ENCODE results near the gene USP3. TPM values are rescaled to one million over a fixed set of nuclear protein-coding genes. Genes with fewer than 3 reads are reported as not detected.

USP3 gene
- total and polyA plus RNA-seq, 10 of the 15 experiments (the other 5 are each of a cell fraction or from before 2014, with no cell fraction given), result 23.8 to 64.5 (median 50.3) TPM

DNA sequence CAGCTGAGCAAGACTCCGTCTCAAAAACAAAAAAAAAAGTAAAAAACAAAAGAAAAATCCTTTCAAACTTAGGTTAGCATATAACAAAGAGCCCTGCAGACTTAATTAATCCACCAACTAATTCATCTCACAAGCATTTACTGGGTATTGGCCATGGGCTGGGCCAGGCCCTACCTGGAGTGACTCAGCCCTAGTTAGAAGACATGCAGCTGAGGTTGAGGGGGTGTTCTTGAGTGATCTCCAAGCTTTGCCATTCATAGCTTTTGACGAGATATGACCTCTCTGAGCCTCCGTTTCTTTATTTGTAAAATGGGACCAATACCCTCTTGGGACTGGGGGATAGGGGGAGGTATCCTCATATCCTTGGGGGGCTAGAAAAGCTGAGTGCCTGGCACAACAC lies 100.6 kb downstream of the USP3 start:
- H2AFZ ChIP-seq (ENCODE audit: control insufficient read depth, low read depth, low read length), result no peak overlapping the region
- no peaks in the 10 kb centered on the region for H3K9me3 ChIP-seq (replicated peaks; ENCODE audit: control insufficient read depth, insufficient read depth, low read length)
- peaks cover 11 to 12% of the 10 kb centered on the region in 2 experiments for H3K36me3 ChIP-seq (ENCODE audit: control insufficient read depth in 2 of 2, insufficient read depth in 2 of 2, low read length in 1 of 2)
- CTCF ChIA-PET, result interaction anchor here (0.7 to 3.6 kb wide), 6 partner anchors 13 to 463 kb away, joined by 3 to 17 read pairs (median 4); no protein-coding TSS in a partner anchor
- intact Hi-C loops (cut with micrococcal nuclease; ENCODE audit: unreplicated experiment) (no loop called here), in situ Hi-C loops (cut with MboI) (no loop called here)
- SMC1A ChIA-PET (ENCODE audit: uncharacterized antibody, unreplicated experiment), result interaction anchor here (0.6 to 2.9 kb wide), 8 partner anchors 9 to 464 kb away, joined by 3 to 7 read pairs (median 3); no protein-coding TSS in a partner anchor
- TF ChIP-seq SP1 (IDR thresholded peaks at IDR 0.05; ENCODE audit: low read depth, low read length), result no peak
- FAIRE-seq (no peak), ATAC-seq (no peak), DNase-seq (ENCODE audit: low read depth, low spot score) (no peak)
- no peaks in the 10 kb centered on the region for H3K27me3 ChIP-seq (replicated peaks in 1 of 2; ENCODE audit: control insufficient read depth in 2 of 2, insufficient read depth in 2 of 2, low read length in 1 of 2)
- peaks cover 11% of the 10 kb centered on the region for H3K79me2 ChIP-seq (ENCODE audit: control insufficient read depth, insufficient read depth, low read length)
- H4K20me1 ChIP-seq (ENCODE audit: control insufficient read depth, insufficient read depth), result no peaks in the 10 kb centered on the region
- no peak overlapping the region for H3K9ac ChIP-seq (ENCODE audit: control insufficient read depth, insufficient read depth, low read length)
- RAD21 ChIA-PET (ENCODE audit: unreplicated experiment), result interaction anchor here (1.2 to 7.3 kb wide), 3 partner anchors 137 to 246 kb away, joined by 3 to 106 read pairs (median 3); no protein-coding TSS in a partner anchor
- no TSS peak for BruUV-seq (replicated peaks)
- peaks cover 17% of the 10 kb centered on the region for H3K4me1 ChIP-seq (ENCODE audit: control insufficient read depth, insufficient read depth, low read length)
- H3K27ac ChIP-seq (ENCODE audit: control insufficient read depth, insufficient read depth), result no peak overlapping the region
- WGBS (ENCODE audit: insufficient coverage, insufficient replicate concordance, low lambda C conversion rate, missing lambda C conversion rate), result 86% methylated on average over 3 of the region's 3 CpGs
- POLR2A ChIA-PET, result no interaction called here
- H3K4me3 ChIP-seq, result no peak overlapping the region
- H3K4me2 ChIP-seq (ENCODE audit: control insufficient read depth, insufficient read depth), result no peak overlapping the region

DNA sequence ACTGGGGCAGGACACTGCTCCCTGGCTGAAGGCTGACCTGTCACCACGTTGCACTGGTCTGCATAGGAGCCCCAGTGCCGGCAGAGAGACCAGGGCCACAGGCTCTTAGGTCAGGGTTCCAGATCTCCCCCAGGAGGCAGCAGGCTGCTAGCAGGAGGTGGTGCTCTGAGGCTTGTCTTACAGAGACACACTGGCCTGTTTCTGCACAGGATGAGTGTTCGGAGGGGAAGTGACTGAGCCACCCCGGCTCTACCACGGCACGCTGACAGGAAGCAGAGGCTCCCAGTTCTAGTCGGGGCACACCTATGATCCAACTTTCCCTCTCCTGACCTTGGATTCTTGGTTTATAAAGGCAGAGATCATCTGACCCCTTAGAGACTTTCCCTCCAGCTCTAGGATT lies 101.4 kb downstream of the USP3 start:
- ChIA-PET SMC1A (ENCODE audit: uncharacterized antibody, unreplicated experiment) (interaction anchor here (1.0 to 2.9 kb wide), 7 partner anchors 10 to 463 kb away, joined by 3 to 7 read pairs (median 4); no protein-coding TSS in a partner anchor), CTCF (interaction anchor here (1.0 to 3.6 kb wide), 5 partner anchors 9 to 462 kb away, joined by 3 to 17 read pairs (median 3); no protein-coding TSS in a partner anchor), POLR2A (no interaction called here), RAD21 (ENCODE audit: unreplicated experiment) (interaction anchor here (0.7 to 1.5 kb wide), 4 partner anchors 9 to 245 kb away, joined by 3 read pairs; no protein-coding TSS in a partner anchor)
- H3K4me3 ChIP-seq, result no peak overlapping the region
- no peaks in the 10 kb centered on the region for H4K20me1 ChIP-seq (ENCODE audit: control insufficient read depth, insufficient read depth)
- 31% methylated on average over 7 of the region's 7 CpGs for WGBS (ENCODE audit: insufficient coverage, insufficient replicate concordance, low lambda C conversion rate, missing lambda C conversion rate)
- H3K9me3 ChIP-seq (replicated peaks; ENCODE audit: control insufficient read depth, insufficient read depth, low read length), result no peaks in the 10 kb centered on the region
- no peak overlapping the region for H3K27ac ChIP-seq (ENCODE audit: control insufficient read depth, insufficient read depth)
- intact Hi-C loops (cut with micrococcal nuclease; ENCODE audit: unreplicated experiment), result no loop called here
- no peak overlapping the region; the same call in 1 of the 2 replicates for H3K4me2 ChIP-seq (ENCODE audit: control insufficient read depth, insufficient read depth)
- peaks cover 6% of the 10 kb centered on the region; the same call in 1 of the 2 replicates for H3K79me2 ChIP-seq (ENCODE audit: control insufficient read depth, insufficient read depth, low read length)
- in situ Hi-C loops (cut with MboI), result no loop called here
- ATAC-seq, result peak; percentile 16
- H2AFZ ChIP-seq (ENCODE audit: control insufficient read depth, low read depth, low read length), result no peak overlapping the region
- BruUV-seq (replicated peaks), result no TSS peak
- DNase-seq (ENCODE audit: low read depth, low spot score), result no peak
- TF ChIP-seq, protein P1, sequence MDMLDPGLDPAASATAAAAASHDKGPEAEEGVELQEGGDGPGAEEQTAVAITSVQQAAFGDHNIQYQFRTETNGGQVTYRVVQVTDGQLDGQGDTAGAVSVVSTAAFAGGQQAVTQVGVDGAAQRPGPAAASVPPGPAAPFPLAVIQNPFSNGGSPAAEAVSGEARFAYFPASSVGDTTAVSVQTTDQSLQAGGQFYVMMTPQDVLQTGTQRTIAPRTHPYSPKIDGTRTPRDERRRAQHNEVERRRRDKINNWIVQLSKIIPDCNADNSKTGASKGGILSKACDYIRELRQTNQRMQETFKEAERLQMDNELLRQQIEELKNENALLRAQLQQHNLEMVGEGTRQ (IDR thresholded peaks at IDR 0.05; ENCODE audit: borderline replicate concordance, low read depth, low read length), result no peak
- TF ChIP-seq GABPA (IDR thresholded peaks at IDR 0.05; ENCODE audit: low read depth), result no peak
- peak; percentile 54; the same call in 1 of the 2 replicates for TF ChIP-seq SPI1 (IDR thresholded peaks at IDR 0.05; ENCODE audit: borderline replicate concordance, insufficient read depth, low read depth, low read length)
- peak; percentile 30; the same call in 1 of the 2 replicates for TF ChIP-seq POLR2AphosphoS5 (IDR thresholded peaks at IDR 0.05; ENCODE audit: low read length)
- no peaks in the 10 kb centered on the region for H3K27me3 ChIP-seq (replicated peaks in 1 of 2; ENCODE audit: control insufficient read depth in 2 of 2, insufficient read depth in 2 of 2, low read length in 1 of 2)
- peaks cover 11 to 14% of the 10 kb centered on the region in 2 experiments for H3K36me3 ChIP-seq (ENCODE audit: control insufficient read depth in 2 of 2, insufficient read depth in 2 of 2, low read length in 1 of 2)
- H3K9ac ChIP-seq (ENCODE audit: control insufficient read depth, insufficient read depth, low read length), result no peak overlapping the region
- H3K4me1 ChIP-seq (ENCODE audit: control insufficient read depth, insufficient read depth, low read length), result peaks cover 24% of the 10 kb centered on the region
- no peak for FAIRE-seq
